GM13977 (cell line): ENCODE data around the gene CCL1.

Experiments
- DNase-seq: peaks from one replicate; pipeline ENCODE4 v3.0.0; 2012; ENCODE audit warnings: low spot score
- in situ Hi-C: fragments of 300-500 bp; cut with MboI; formaldehyde crosslinking; loops from one replicate; pipeline ENCODE4 v1.12.0; 2022; ENCODE audit warnings: low sequenced_read_pairs, low pct_unique_long_range_greater_than_20kb, mixed read lengths, inconsistent platforms; ENCODE audit not compliant: unreplicated experiment
- TF ChIP-seq, protein P1 (sequence below): IDR thresholded peaks from 2 replicates; pipeline ENCODE4 v1.5.1; 2012; ENCODE audit warnings: mild to moderate bottlenecking, control low read depth; ENCODE audit not compliant: insufficient read depth; ENCODE audit errors: extremely low read depth, missing control alignments

Gene CCL1

DNA sequence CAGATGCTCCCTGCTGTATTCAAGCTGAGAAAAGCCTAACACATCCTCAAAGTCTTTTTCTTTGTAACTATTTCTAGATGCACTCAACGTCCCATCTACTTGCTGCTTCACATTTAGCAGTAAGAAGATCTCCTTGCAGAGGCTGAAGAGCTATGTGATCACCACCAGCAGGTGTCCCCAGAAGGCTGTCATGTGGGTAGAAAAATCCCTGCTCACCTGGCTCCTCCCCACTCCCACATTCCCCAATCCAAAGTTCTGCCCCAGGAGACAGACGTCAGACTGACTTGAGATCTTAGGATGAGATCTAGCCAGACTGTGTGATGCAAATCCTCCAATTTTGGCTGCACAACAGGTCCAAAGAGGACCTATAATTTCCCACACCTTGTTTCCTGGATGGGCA, 5.6 kb downstream of the CCL1 start:
- DNase-seq, result no peak
- in situ Hi-C loops, result no loop called here
- TF ChIP-seq, protein P1, sequence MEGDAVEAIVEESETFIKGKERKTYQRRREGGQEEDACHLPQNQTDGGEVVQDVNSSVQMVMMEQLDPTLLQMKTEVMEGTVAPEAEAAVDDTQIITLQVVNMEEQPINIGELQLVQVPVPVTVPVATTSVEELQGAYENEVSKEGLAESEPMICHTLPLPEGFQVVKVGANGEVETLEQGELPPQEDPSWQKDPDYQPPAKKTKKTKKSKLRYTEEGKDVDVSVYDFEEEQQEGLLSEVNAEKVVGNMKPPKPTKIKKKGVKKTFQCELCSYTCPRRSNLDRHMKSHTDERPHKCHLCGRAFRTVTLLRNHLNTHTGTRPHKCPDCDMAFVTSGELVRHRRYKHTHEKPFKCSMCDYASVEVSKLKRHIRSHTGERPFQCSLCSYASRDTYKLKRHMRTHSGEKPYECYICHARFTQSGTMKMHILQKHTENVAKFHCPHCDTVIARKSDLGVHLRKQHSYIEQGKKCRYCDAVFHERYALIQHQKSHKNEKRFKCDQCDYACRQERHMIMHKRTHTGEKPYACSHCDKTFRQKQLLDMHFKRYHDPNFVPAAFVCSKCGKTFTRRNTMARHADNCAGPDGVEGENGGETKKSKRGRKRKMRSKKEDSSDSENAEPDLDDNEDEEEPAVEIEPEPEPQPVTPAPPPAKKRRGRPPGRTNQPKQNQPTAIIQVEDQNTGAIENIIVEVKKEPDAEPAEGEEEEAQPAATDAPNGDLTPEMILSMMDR, result no peak

DNA sequence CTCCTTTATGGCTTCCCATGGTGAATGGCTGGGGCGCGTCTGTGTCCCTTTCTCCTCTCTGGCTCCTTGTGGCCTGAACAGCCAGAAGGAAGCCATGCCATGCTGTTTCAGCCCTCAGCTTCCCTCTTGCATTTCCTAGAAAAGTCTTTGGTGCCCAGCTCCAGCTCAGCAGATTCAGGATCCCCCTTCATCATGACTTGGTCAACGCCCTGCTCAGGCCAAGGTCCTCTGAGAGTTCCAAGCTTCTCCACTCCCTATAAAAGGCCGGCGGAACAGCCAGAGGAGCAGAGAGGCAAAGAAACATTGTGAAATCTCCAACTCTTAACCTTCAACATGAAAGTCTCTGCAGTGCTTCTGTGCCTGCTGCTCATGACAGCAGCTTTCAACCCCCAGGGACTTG, 6.8 kb downstream of the CCL1 start, which contains the start of gene CCL13:
CCL13 (plus strand) TSS at position 287 of the 400 bp plus-strand sequence; CDS start at position 334, 47 bp downstream.
- TF ChIP-seq, protein P1, result no peak
- in situ Hi-C loops, result no loop called here
- DNase-seq, result no peak

DNA sequence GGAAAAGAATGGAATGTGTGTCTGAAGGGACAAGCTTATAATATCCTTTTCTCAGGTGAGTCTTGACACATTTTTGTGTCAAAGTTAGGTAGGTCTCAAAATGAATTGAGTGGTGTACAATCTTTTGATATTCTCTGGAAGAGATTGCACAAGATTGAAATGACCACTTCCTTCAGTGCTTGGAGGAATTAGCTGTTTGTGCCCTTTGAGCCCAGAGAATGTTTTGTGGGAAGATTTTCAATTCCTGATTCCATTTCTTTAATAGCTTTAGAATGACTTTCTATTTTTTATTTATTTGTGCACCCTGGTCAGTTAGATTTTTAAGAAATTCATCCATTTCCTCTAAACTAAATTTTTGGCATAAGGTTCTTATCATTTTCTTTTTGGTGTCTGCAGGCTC, 8.4 kb downstream of the CCL1 start:
- in situ Hi-C loops, result no loop called here
- TF ChIP-seq, protein P1, result no peak
- no peak for DNase-seq

DNA sequence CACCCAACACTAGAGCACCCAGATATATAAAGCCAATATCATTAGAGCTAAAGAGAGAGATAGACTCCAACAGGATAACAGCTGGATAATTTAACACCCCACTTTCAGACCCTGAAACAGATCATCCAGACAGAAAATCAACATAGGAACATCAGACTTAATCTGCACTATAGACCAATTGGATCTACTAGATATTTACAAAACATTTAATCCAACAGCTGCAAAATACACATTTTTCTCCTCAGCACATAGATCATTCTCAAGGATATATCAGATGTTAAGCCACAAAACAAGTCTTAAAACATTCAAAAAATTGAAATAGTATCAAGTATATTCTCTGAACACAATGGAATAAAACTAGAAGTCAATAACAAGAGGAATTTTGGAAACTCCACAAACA, 10.8 kb downstream of the CCL1 start:
- TF ChIP-seq, protein P1, result no peak
- in situ Hi-C loops, result no loop called here
- no peak for DNase-seq

DNA sequence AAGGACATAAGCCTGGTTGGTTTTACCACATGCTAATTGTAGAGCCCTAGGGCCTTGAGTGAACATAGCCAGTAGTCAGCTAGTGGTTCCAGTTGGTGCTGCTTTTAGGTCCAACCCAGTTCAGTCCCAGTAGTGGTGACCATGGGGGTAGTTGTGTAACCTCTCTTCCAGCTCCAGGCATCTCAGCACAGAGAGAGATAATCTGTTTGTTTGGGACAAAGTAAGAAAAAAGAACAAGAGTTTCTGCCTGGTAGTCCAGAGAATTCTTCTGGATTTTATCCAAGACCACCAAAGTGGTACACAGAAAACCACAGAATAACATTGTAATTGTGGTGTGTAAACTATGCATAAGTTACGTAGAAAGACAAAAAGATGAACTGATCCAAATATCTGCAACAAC, 11.9 kb downstream of the CCL1 start:
- in situ Hi-C loops, result no loop called here
- DNase-seq, result no peak
- TF ChIP-seq, protein P1, result no peak

DNA sequence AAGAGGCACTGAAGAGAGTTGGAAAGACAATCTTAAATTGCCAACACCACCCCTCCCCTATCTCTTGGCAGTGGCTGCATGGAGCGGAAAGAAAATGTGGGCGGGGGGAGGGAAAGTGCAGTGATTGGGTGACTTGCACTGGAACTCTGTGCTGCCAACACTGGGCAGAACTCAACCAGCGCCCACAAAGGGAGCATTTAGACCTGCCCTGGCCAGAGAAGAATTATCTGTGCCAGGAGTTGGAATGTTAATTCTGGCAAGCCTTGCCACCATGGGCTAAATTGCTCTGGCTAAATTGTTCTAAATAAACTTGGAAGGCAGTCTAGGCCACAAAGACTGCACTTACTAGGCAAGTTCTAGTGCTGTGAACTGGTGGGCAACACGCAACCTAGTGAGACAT, 13.3 kb downstream of the CCL1 start:
- TF ChIP-seq, protein P1, result no peak
- DNase-seq, result no peak
- in situ Hi-C loops, result no loop called here

DNA sequence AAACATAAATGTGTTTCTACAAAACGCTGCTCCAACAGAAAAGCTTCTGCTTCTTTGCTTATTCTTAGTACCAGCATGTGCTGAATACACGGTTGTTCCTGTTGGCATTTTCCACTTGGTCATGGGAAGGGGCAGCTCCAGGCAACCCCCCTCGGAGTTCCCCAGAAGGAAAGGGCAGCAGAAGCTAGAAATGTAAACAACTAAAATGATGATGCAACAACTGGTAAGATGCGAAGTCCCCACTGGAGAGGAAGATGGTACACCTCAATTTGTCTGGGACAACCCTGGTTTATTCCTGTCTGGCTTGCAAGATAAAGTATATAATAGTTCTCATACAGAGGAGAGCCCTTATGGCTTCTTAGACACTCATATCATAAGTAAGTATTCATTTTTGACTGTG, 16.0 kb downstream of the CCL1 start:
- no peak for DNase-seq
- TF ChIP-seq, protein P1, result no peak
- in situ Hi-C loops, result no loop called here
